A549 (cell line): ENCODE results near the gene NEXN. TPM values are rescaled to one million over a fixed set of nuclear protein-coding genes. Genes with fewer than 3 reads are reported as not detected.
"Not testable (repeated sequence)": the region's sequence is repeated elsewhere in the genome, so short reads cannot be mapped to it uniquely, and the experiment has no call there.

Source experiments
- ATAC-seq, 2 experiments: fragments of 200-7000 bp in 1 of 2; fragments of >200 bp in 1 of 2; cut with Nextera tagmentation in 1 of 2; cut with Tn5 transposase in 1 of 2; 3 replicates each; pipeline versions ENCODE4 v1.8.0 to v1.9.1; 2018 to 2020; ENCODE audit warnings: mild to moderate bottlenecking in 1 of 2, moderate library complexity in 1 of 2
- CTCF ChIA-PET: fragments of 300-600 bp; sonication (Branson Sonifier 250); formaldehyde crosslinking; extraction: SDS; loops from one replicate; lab custom pipeline; 2021; ENCODE audit warnings: antibody characterized with exemption, inconsistent platforms; lab: Yijun Ruan, JAX
- POLR2A ChIA-PET: fragments of 350-600 bp; formaldehyde crosslinking; extraction: SDS; loops from one replicate; lab custom pipeline; 2021; ENCODE audit warnings: antibody characterized with exemption, inconsistent platforms; lab: Yijun Ruan, JAX
- DNase-seq, 2 experiments: peaks; one replicate each; pipeline versions ENCODE4 v3.0.0 to v3.0.0-alpha.2; 2011 to 2016; ENCODE audit warnings: low read depth in 1 of 2, low spot score in 1 of 2
- FAIRE-seq: peaks from 2 replicates; lab custom pipeline; 2011; peaks lifted over from hg19 to GRCh38; lab: Jason Lieb, UNC
- H3K27ac ChIP-seq, 2 experiments: fragments of >200 bp; sonication (Bioruptor Twin); formaldehyde crosslinking; 3 replicates each; pipeline ENCODE4 v1.5.1; 2016 to 2017
- H3K4me1 ChIP-seq: fragments of >200 bp; sonication (Bioruptor Twin); formaldehyde crosslinking; 3 replicates; pipeline ENCODE4 v1.6.1; 2016
- H3K4me2 ChIP-seq: fragments of >200 bp; sonication (Bioruptor Twin); formaldehyde crosslinking; 3 replicates; pipeline ENCODE4 v1.6.1; 2016
- H3K4me3 ChIP-seq: fragments of >200 bp; sonication (Bioruptor Twin); formaldehyde crosslinking; 3 replicates; pipeline ENCODE4 v1.5.1; 2016
- H3K9me3 ChIP-seq: fragments of >200 bp; sonication (Bioruptor Twin); formaldehyde crosslinking; 3 replicates; pipeline ENCODE4 v1.6.1; 2016
- CHD2 ChIP-seq: fragments of 150-350 bp; IDR thresholded peaks from 2 replicates; pipeline ENCODE4 v1.6.1; 2014; ENCODE audit warnings: low read length; ENCODE audit not compliant: partially characterized antibody
- EHF ChIP-seq: fragments of 250-450 bp; sonication (Bioruptor Pico); IDR thresholded peaks from 2 replicates; pipeline ENCODE4 v1.5.0; 2020; ENCODE audit warnings: mild to moderate bottlenecking
- FOXS1 ChIP-seq: fragments of 250-450 bp; sonication (Bioruptor Pico); IDR thresholded peaks from 2 replicates; pipeline ENCODE4 v1.5.0; 2020; ENCODE audit warnings: mild to moderate bottlenecking, moderate library complexity
- HEYL ChIP-seq: fragments of 250-450 bp; sonication (Bioruptor Pico); IDR thresholded peaks from 2 replicates; pipeline ENCODE4 v1.8.0; 2021; ENCODE audit warnings: mild to moderate bottlenecking, moderate library complexity
- HOXB13 ChIP-seq: fragments of 250-450 bp; sonication (Bioruptor Pico); IDR thresholded peaks from 2 replicates; pipeline ENCODE4 v1.5.0; 2020; ENCODE audit warnings: low read depth, mild to moderate bottlenecking, moderate library complexity
- HOXB5 ChIP-seq: fragments of 250-450 bp; sonication (Bioruptor Pico); IDR thresholded peaks from 2 replicates; pipeline ENCODE4 v1.5.0; 2020; ENCODE audit warnings: mild to moderate bottlenecking, moderate library complexity
- JUN ChIP-seq, 2 experiments: fragments of >200 bp; sonication (Bioruptor Twin); formaldehyde crosslinking; IDR thresholded peaks; 2 replicates in 1 of 2; 3 replicates in 1 of 2; pipeline ENCODE4 v1.6.1; 2016 to 2017
- NPAS2 ChIP-seq: fragments of 250-450 bp; sonication (Bioruptor Pico); IDR thresholded peaks from 2 replicates; pipeline ENCODE4 v1.8.0; 2022; ENCODE audit warnings: mild to moderate bottlenecking, moderate library complexity, borderline replicate concordance
- RARB ChIP-seq: fragments of 250-450 bp; sonication (Bioruptor Pico); IDR thresholded peaks from 2 replicates; pipeline ENCODE4 v1.8.0; 2021; ENCODE audit warnings: mild to moderate bottlenecking, moderate library complexity
- TP53 ChIP-seq: fragments of 250-450 bp; sonication (Bioruptor Pico); IDR thresholded peaks from 2 replicates; pipeline ENCODE4 v1.5.0; 2021; ENCODE audit warnings: mild to moderate bottlenecking, moderate library complexity
- ZNF302 ChIP-seq: fragments of 250-450 bp; sonication (Bioruptor Pico); IDR thresholded peaks from 2 replicates; pipeline ENCODE4 v1.9.0; 2021; ENCODE audit warnings: inconsistent platforms, mild to moderate bottlenecking, moderate library complexity
- ZSCAN20 ChIP-seq: fragments of 250-450 bp; sonication (Bioruptor Pico); IDR thresholded peaks from 2 replicates; pipeline ENCODE4 v1.8.0; 2022; ENCODE audit warnings: mild to moderate bottlenecking, moderate library complexity
- WGBS: methylation state at CpG from one replicate; pipeline ENCODE4 v1.1.6; 2017; ENCODE audit errors: missing lambda C conversion rate; 5-methylcytosine and 5-hydroxymethylcytosine counted together
- polyA plus RNA-seq, 4 experiments: library from polyadenylated mRNA; depleted of rRNA in 3 of 4; stranded (reverse); fragments of >200 nt; fragmentation: RNase III in 1 of 4; extraction: RNeasy Plus Mini Kit Qiagen cat#74134 plus additional on column Dnase treatment in 1 of 4; gene quantifications; 2 replicates in 3 of 4; 3 replicates in 1 of 4; pipeline ENCODE4 v1.2.3, GENCODE V29; 2011 to 2017
- TF ChIP-seq, protein P1 (sequence below): fragments of 200-600 bp; sonication (generic); IDR thresholded peaks from 2 replicates; pipeline ENCODE4 v1.6.1; 2016; ENCODE audit warnings: antibody characterized with exemption, mild to moderate bottlenecking, moderate library complexity
- TF ChIP-seq, protein P2 (sequence below): fragments of 150-350 bp; IDR thresholded peaks from 2 replicates; pipeline ENCODE4 v1.6.1; 2014; ENCODE audit warnings: low read depth, mild to moderate bottlenecking, low read length
- TF ChIP-seq, protein P3 (sequence below): IDR thresholded peaks from 2 replicates; pipeline ENCODE4 v1.6.1; 2012
- TF ChIP-seq, protein P4 (sequence below): fragments of 250-450 bp; sonication (Bioruptor Pico); IDR thresholded peaks from 2 replicates; pipeline ENCODE4 v1.5.0; 2020; ENCODE audit warnings: low read depth, mild to moderate bottlenecking, moderate library complexity

NEXN gene
- polyA plus RNA-seq, 2 of the 4 experiments (the other 2 are of a cell fraction) = 1.8 to 8.2 TPM

DNA sequence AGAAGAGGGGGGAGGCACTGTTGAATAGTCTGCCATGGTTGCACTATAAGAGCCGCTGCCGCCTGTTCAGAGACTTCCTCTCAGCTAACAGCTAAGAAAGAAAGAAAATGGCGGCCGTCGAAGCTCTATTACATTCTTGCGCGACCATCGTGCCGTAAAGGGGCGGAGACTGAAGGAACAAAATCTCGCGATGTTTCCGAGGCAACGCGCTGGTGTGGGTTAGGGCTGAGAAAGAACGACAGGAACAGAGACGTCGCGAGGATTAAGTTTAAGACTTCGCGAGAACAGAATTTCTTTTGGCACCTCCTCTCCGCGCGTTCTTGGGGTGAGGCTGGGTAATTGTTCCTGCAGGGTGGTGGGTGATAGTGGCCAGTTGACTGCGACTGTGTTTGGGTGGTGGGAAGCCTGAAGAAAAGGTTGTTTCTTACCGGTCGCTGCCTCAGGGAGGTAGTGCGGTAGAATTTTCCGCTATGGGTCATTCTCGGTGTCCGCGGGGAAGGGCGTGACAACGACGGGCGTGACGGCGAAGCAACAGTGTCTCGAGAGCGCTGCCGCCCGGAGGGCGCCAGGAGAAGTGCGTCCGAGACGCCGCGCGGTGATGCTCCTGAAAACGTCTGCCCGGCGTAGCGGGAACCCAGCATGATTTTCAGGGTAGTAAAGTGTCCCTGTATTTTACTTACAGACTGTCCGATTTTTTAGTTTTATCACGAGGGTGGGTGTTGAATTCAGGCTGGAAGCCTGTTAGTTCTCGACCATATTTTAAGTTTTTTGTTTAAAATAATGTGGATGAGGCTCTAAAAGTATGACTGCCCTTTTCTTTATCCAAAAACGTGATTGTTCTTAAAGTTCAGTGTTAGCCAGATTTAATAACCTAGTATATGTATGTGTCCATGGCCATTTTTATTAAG, 90.8 kb downstream of the NEXN start, which contains the start of gene FUBP1 (continued):
- TF ChIP-seq NPAS2 (no peak), CHD2 (peak; percentile 91), TP53 (CRISPR knock-in tag) (no peak), JUN (IDR thresholded peaks at IDR 0.05) (peak; percentile 46 to 81; a peak in 3 of 5 replicates), RARB (CRISPR knock-in tag) (no peak)
- TF ChIP-seq, protein P1, sequence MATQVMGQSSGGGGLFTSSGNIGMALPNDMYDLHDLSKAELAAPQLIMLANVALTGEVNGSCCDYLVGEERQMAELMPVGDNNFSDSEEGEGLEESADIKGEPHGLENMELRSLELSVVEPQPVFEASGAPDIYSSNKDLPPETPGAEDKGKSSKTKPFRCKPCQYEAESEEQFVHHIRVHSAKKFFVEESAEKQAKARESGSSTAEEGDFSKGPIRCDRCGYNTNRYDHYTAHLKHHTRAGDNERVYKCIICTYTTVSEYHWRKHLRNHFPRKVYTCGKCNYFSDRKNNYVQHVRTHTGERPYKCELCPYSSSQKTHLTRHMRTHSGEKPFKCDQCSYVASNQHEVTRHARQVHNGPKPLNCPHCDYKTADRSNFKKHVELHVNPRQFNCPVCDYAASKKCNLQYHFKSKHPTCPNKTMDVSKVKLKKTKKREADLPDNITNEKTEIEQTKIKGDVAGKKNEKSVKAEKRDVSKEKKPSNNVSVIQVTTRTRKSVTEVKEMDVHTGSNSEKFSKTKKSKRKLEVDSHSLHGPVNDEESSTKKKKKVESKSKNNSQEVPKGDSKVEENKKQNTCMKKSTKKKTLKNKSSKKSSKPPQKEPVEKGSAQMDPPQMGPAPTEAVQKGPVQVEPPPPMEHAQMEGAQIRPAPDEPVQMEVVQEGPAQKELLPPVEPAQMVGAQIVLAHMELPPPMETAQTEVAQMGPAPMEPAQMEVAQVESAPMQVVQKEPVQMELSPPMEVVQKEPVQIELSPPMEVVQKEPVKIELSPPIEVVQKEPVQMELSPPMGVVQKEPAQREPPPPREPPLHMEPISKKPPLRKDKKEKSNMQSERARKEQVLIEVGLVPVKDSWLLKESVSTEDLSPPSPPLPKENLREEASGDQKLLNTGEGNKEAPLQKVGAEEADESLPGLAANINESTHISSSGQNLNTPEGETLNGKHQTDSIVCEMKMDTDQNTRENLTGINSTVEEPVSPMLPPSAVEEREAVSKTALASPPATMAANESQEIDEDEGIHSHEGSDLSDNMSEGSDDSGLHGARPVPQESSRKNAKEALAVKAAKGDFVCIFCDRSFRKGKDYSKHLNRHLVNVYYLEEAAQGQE = peak; percentile 84
- TF ChIP-seq, protein P2, sequence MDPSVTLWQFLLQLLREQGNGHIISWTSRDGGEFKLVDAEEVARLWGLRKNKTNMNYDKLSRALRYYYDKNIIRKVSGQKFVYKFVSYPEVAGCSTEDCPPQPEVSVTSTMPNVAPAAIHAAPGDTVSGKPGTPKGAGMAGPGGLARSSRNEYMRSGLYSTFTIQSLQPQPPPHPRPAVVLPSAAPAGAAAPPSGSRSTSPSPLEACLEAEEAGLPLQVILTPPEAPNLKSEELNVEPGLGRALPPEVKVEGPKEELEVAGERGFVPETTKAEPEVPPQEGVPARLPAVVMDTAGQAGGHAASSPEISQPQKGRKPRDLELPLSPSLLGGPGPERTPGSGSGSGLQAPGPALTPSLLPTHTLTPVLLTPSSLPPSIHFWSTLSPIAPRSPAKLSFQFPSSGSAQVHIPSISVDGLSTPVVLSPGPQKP = no peak
- TF ChIP-seq, protein P3, sequence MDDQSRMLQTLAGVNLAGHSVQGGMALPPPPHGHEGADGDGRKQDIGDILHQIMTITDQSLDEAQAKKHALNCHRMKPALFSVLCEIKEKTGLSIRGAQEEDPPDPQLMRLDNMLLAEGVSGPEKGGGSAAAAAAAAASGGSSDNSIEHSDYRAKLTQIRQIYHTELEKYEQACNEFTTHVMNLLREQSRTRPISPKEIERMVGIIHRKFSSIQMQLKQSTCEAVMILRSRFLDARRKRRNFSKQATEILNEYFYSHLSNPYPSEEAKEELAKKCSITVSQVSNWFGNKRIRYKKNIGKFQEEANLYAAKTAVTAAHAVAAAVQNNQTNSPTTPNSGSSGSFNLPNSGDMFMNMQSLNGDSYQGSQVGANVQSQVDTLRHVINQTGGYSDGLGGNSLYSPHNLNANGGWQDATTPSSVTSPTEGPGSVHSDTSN = no peak

DNA sequence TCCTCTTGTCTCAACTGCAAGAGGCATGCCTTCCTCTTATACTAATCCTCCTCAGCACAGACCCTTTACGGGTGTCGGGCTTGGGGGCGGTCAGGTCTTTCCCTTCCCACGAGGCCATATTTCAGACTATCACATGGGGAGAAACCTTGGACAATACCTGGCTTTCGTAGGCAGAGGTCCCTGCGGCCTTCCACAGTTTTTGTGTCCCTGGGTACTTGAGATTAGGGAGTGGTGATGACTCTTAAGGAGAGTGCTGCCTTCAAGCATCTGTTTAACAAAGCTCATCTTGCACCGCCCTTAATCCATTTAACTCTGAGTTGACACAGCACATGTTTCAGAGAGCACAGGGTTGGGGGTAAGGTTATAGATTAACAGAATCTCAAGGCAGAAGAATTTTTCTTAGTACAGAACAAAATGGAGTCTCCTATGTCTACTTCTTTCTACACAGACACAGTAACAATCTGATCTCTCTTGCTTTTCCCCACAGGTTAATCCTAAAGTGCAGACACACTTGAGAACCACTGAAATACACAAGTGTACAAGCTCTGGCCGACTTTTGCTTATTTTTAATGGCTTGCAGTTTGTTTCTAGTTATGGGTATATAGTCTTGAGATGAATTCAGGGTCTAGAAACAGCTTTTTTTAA, 95.0 kb downstream of the NEXN start:
- FAIRE-seq, DNase-seq, H3K9me3 ChIP-seq, H3K4me3 ChIP-seq, ATAC-seq: not testable (repeated sequence)
- ChIA-PET POLR2A (interaction anchor here (2.2 kb wide), 1 partner anchor 20 kb away, joined by 5 read pairs; no protein-coding TSS in a partner anchor), CTCF (interaction anchor here (1.8 kb wide), 1 partner anchor 21 kb away, joined by 6 read pairs; the partner anchor contains the start of gene DNAJB4)
- WGBS = 0% methylated on average over 8 of the region's 8 CpGs
- H3K4me1 ChIP-seq = peaks cover 52% of the 10 kb centered on the region
- peak overlapping the region; percentile 94 for H3K4me2 ChIP-seq
- H3K27ac ChIP-seq = peak overlapping the region; percentile 88 to 94
- peak; percentile 88 for TF ChIP-seq ZSCAN20 (CRISPR knock-in tag)
- peak; percentile 74 for TF ChIP-seq ZNF302 (CRISPR knock-in tag)
- TF ChIP-seq, protein P4, sequence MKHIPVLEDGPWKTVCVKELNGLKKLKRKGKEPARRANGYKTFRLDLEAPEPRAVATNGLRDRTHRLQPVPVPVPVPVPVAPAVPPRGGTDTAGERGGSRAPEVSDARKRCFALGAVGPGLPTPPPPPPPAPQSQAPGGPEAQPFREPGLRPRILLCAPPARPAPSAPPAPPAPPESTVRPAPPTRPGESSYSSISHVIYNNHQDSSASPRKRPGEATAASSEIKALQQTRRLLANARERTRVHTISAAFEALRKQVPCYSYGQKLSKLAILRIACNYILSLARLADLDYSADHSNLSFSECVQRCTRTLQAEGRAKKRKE (CRISPR knock-in tag) = peak; percentile 80
- TF ChIP-seq HEYL = peak; percentile 88
- peak; percentile 93 for TF ChIP-seq HOXB13
- TF ChIP-seq HOXB5 (CRISPR knock-in tag) = peak; percentile 90
- TF ChIP-seq FOXS1 (CRISPR knock-in tag) = peak; percentile 74; the same call in 1 of the 2 replicates
- TF ChIP-seq EHF (CRISPR knock-in tag) = peak; percentile 91
